Fibroblast of skin of right quadriceps (primary cell): Measurements from ENCODE around the gene FAM13A.

Experiments used
- DNase-seq: peaks from one replicate; pipeline ENCODE4 v3.0.0-alpha.2; 2013

Gene FAM13A

GRCh38 chr4:88738180-88738579 lies 318.8 kb downstream of the FAM13A start:
- DNase-seq: no peak

GRCh38 chr4:88737307-88737941 lies 319.6 kb downstream of the FAM13A start:
- no peak for DNase-seq

- no peak for DNase-seq
These were observed 320.7 kb downstream of the FAM13A start for GRCh38 chr4:88736264-88736663.

- DNase-seq: no peak
These were observed 321.4 kb downstream of the FAM13A start for GRCh38 chr4:88735564-88735963.

- no peak for DNase-seq
These were observed 322.5 kb downstream of the FAM13A start for GRCh38 chr4:88734403-88734949.

- no peak for DNase-seq
These were observed 324.1 kb downstream of the FAM13A start for GRCh38 chr4:88732714-88733368.

GRCh38 chr4:88731381-88731780 lies 325.6 kb downstream of the FAM13A start:
- DNase-seq: peak; percentile 66

GRCh38 chr4:88730811-88731210 lies 326.2 kb downstream of the FAM13A start:
- DNase-seq: no peak

GRCh38 chr4:88729146-88729760 lies 327.7 kb downstream of the FAM13A start:
- DNase-seq: no peak

GRCh38 chr4:88728146-88728545 lies 328.8 kb downstream of the FAM13A start:
- DNase-seq: no peak

GRCh38 chr4:88725986-88726385 lies 331.0 kb downstream of the FAM13A start:
- DNase-seq: no peak

- DNase-seq: no peak
These were observed 331.8 kb downstream of the FAM13A start for GRCh38 chr4:88725143-88725542.

- DNase-seq: no peak
These were observed 332.6 kb downstream of the FAM13A start for GRCh38 chr4:88724406-88724805.

- no peak for DNase-seq
These were observed 334.2 kb downstream of the FAM13A start for GRCh38 chr4:88722828-88723227.

GRCh38 chr4:88722276-88722780 lies 334.7 kb downstream of the FAM13A start:
- DNase-seq: no peak

- no peak for DNase-seq
These were observed 336.2 kb downstream of the FAM13A start for GRCh38 chr4:88720451-88721428.

- DNase-seq: no peak
These were observed 337.6 kb downstream of the FAM13A start for GRCh38 chr4:88719381-88719780.

GRCh38 chr4:88718098-88718497 lies 338.9 kb downstream of the FAM13A start:
- no peak for DNase-seq

- no peak for DNase-seq
These were observed 343.2 kb downstream of the FAM13A start for GRCh38 chr4:88713782-88714181.

GRCh38 chr4:88709989-88710388 lies 347.0 kb downstream of the FAM13A start:
- no peak for DNase-seq

- DNase-seq: peak; percentile 62
These were observed 350.4 kb downstream of the FAM13A start for GRCh38 chr4:88706574-88706973.

GRCh38 chr4:88705805-88706492 lies 351.0 kb downstream of the FAM13A start:
- DNase-seq: peak; percentile 32
